GM21529 (cell line): ENCODE measurements around the gene BMP6.

Source experiments
- ATAC-seq: cut with Tn5 transposase; IDR thresholded peaks from one replicate; pipeline ENCODE4 v1.9.1; 2021; ENCODE audit not compliant: unreplicated experiment

Gene BMP6

DNA sequence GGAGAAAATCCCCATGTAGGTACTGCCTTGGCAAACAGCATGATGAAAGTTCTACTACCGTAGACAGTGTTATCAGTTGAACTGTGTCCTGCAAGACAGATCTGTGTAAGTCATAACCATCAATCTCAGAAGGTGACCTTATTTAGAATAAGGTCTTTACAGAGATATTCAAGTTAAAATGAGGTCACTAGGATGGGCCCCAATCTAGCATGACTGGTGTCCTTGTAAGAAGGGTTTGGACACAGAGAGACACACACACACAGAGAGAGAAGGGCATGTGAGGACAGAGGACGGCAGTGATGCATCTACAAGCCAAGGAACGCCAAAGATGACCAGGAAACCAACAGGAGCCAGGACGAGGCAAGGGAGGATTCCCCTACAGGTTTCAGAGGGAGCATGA is 175.9 kb downstream of the BMP6 start:
- no peak for ATAC-seq

DNA sequence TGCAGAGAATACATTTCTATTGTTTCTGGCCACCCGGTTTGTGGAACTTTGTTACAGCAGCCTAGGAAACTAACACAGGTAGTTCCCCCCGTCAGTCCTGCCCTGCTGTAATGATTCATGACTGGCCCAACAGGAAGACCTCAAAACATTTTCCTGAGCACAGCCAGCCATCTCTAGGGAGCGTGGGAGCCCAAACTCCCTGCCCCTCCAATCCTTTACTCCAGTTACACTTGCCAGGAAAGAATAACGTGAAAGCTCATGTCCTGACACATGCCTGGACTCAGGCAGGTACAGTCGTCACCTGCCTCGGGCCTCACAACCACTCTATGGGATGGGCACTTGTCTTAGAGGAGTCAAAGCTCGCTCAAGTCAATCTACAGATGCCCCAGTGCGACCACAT is 176.3 kb downstream of the BMP6 start:
- no peak for ATAC-seq

DNA sequence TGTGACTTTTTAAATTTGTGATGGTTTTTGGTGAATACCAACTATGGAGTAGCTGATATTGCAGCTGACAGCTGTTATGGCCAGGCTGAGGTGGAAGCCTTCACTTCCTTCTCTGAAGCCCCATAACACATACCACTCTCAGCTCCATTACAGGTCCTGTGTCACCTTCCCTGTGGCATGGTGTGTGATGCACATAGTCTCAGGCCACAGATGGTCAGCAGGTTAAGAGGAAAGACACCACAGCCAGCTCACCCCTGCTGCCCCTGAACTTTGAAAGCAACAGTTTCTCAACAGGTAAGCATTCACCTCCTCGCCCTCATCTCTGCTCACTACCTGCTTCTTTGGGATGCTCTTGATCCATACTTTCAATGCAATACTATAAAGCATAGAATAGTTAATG is 177.0 kb downstream of the BMP6 start:
- ATAC-seq: no peak

DNA sequence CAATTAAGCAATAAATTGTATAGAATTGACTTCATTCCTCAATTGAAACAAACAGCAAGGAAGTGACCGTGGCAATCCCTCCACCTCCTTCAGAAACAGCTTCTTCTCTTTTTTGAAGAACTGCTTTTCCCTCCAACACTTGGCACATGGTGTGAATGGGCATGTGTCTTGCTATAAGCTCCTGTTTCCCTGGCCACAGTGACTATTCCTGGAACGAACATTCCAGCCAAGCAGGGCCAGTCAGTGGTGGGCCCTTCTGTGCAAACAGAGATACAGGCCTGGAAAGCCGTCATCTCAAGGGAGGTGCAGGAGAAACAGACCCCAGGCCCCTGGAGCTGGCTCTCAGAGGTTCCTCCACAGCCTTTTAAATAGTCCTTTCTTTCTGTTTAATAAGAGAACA is 177.8 kb downstream of the BMP6 start:
- no peak for ATAC-seq

DNA sequence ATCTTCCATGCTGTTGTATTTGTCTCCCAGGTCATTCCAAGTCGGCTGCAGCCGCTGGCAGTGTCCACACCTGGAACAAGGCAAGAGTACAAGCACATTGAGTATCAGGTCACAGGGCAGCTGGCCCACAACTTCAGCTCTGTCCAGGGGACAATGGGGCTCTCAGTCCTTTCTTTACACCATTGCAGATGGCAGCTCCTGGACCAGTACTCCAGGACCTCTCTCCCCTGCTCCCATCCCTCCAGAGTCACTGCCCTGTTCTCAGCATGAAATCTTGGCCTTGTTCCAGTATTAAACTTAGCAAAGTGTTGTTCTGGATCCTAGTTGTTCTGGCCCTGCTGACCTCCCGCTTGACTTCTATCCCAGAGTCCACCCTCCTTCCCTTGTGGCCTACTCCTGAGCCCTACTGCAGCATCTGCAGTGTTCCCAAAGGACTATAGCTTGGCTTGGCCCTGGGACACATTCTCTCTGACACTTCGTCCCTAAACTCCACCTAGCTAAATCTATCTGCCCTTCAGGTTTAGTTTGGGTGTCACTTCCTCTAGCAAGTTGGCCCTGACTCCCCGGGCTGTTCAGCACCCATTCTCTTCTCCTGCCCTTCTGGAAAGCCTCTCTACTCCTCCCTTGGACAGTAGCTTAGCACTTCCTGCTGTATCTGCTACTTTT is 178.9 kb downstream of the BMP6 start:
- no peak for ATAC-seq

DNA sequence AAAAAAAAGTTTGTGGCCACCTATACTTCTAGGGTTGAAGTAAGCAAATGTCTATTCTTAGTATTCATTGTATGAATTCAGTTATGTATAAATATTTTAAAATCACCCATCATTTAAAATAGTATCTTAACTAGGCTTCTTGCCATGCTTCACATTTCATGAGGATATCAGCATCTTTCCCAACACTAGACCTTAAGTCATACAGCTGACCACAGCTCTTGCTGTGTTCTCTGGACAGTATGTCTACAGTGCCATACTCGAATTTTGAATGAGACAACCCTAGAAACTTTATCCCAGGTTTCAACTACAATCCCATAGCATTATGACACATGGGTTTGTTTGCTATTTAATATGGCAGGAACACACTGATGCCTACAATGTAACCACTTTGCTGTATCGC is 179.5 kb downstream of the BMP6 start:
- no peak for ATAC-seq

DNA sequence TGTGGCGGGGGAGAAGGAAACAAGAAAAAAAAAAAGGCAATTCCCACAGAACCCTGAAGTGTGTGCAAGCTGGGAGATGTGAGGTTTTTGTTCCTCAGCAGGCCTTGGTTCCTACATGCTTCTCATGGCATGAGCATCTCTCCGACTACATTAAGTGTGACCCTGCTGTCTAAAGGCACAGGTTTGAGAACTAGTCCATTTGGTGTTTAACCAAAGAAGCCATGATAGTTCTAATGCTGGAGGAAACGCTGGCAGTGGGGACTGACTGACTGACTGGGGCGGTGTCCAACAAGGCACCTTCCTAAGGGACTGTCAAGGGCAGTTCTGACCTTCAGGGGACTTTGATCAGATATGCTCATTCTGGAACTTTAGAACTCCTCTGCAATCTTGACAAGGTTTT is 180.8 kb downstream of the BMP6 start:
- ATAC-seq: no peak

DNA sequence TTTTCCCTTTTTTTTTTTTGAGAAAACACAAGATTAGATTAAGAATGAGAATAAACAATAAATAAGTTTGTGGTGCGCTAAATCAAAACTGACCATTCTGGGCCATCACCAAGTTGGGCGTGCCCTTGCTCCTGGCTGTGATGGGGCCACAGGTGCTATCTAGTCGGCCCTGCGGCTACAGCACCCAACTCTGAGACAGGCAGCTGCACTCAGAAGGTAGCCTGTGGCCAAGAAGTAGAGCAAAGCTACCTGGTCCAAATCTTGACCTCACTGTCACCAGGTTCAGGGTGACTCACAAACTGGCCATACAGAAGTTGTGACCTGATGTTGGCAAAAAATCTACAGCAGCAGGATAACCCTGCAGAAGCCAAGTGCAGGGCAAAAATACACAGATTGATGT is 181.3 kb downstream of the BMP6 start:
- no peak for ATAC-seq

DNA sequence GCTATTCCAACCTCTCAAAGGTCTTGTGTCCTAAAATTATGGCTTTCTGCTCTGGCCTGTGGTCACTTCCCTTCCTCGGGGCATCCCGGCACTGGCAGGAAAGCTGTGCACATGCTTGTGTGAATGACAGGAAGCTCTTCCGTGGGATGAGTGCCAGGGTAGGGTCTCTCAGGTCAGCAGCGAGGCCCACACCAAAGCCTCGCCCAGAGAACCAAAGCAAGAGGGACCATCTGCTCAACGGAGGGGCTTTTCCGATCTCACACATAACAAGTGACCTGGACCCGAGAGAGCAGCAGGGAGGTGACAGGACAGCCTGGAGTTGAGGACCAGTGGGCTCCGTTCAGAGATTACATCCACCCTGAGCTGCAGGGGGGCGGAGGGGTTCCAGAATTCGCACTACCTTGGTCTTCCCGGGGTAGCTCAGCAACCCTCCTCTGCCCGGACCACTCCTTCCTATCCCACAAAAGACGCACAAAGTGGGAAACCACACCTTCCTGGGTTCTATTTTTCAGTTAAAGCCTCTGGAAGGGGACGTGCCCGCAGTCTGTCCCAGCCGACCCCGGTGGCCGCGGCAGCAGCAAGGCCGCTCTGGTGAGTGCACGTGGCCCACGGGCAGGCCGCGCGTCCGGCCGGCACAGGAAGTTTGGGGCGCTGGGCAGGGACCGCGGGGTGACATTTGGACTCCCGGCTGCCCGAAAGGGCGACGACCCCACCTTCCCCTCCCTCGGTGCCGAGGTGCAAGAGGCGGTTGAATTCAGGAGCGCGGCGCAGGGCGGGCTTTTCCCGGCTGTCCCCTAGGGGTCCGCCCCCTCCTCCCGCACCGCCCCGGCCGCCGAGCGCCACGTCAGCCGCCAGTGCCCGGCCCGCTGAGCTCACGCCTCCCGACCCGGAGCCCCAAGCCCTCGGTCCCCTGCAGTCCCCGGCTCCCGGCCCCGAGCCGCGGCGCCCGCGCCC is 183.7 kb downstream of the BMP6 start:
- peak; percentile 43 for ATAC-seq

DNA sequence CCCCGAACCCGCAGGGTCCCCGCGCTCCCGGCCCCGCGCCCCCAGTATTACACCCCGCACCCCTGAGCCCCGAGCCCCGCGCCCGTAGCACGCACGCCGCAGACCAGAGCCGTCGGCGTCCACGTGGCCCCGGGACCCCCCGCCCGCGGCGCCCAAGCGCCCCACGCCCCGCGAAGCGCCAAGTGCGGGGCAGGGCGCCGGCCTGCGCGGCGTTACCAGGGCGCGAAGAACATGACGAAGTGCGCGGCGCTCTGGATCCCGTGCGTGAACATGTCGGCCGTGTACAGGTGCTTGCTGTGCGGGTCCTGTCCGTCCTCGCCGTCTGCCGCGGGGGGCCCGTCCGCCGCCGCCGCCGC is 184.4 kb downstream of the BMP6 start:
- ATAC-seq: peak; percentile 16

DNA sequence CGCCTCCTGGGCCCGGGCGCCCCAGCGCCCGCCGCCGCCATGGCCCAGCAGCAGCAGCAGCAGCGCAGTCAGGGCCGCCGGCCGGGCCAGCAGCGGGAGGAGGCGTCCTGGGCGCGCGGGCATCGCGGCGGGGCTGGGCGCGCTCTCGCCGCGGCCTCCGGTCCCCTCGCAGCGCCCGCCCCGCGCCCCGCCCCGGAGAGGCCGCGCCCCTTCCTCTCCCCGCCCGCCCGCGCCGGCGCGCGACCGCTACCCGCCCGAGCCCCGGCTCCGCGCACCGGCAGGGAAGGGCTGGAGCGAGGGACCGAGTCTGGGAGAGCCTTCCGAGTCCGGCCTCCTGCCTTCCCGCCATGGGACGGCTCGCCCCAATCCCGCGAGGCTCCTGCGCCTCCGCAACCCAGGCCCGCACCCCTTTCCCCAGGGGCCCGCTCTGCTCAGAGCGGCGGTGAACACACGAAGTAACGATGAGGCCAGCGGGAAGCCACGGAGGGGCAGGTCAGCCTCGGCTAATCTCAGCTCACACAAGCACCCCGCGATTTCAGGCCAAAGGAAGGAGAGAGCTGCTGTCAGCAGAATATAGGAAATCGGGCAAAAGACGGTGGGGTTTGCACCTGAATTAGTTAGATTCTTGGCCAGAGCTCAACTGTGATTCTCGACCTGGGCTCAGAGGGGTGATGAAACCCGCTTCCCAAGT is 184.9 kb downstream of the BMP6 start, which contains the start of gene TXNDC5:
Gene TXNDC5 (minus strand): TSS at position 135 of the 691 bp plus-strand sequence. CDS start 12 bp downstream, at position 123.
- peak; percentile 67 for ATAC-seq

DNA sequence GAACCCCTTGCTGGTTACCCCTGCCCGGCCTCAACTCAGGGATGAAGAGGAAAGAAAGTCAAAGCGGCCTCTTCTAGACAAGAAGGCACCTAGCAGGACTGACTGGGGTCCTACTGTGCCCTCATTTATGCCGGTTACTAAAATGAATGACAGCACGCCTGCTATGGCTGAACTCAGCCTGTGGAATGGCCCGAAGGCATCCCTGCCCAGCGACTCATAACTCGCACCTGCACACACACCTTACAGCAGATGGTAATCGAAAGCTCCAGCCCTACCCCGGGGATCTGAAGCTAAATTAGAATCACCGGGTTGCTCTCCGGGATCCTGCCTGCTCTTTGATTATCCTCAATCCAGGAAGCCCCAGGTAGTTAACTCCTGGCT is 185.4 kb downstream of the BMP6 start:
- ATAC-seq: no peak

DNA sequence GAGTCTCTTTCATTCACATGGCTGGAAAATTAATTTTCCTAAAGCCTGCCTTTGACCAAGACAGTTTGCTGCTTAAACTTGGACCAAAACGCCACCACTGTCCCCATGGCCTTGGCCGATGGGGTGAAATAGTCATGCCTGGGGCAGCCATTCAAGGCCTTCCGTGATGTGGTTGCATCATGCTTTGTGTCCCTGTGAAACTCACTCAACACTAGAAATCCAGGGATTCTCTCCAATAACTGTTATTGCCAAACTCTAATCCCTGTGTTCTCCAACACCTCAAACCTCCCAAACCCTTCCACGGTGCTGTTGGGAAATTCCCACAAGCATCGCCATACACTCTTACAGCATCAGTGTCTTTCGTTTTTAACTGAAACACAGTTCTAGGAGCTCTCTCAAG is 186.1 kb downstream of the BMP6 start:
- ATAC-seq: no peak

DNA sequence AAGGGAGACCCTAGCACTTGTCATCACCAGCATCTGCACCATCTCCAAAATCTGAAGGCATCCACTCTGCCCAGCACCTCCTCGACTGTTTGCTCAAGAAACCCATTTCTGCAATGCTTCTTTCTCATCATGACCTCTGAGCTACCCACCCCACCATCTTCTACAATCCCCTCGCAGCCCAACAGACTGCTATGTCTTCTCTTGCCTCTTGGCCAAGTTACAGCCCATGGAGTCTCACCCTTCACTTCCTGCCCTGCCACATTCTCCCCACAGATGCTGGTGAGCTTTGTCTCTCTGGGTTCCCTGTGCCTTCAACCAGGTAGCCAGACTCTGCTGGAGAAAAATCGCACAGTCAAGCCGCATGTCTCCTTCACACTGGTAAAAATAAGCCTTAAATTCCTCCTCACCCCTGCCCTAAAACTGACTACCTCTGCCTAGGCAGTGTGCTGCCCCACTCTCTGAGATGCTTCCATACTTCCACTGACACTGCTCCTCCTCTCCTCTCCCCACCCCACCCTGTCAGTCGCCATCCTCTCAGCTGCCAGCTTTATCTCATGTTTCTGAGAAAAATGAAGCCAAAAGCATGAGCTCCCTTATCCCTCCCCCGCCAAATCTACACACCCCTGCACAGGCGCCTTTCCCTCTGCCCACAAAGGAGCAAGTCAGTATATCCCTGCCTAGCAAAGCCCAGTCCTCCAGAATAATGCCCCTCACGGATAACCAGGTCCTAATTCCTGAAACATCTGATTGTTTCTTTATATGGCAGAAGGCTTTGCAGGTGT is 187.0 kb downstream of the BMP6 start:
- ATAC-seq: no peak

DNA sequence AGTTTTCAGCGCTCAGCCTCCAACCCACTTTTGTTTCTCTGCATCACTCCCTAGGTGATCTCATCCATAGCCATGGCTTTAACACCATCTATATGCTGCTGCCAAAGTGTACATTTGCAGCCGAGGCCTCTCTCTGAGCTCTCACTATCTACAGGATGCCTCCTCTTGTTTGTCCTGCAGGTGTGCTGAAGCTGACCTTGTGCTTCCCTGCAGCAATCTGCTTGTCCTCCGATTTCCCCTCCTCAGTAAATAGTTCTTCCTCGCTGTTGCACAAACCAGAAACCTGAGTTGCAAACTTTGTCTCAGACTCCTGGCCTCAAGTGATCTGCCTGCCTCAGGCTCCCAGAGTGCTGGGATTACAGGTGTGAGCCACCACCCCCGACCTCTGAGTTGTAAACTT is 188.4 kb downstream of the BMP6 start:
- ATAC-seq: no peak

DNA sequence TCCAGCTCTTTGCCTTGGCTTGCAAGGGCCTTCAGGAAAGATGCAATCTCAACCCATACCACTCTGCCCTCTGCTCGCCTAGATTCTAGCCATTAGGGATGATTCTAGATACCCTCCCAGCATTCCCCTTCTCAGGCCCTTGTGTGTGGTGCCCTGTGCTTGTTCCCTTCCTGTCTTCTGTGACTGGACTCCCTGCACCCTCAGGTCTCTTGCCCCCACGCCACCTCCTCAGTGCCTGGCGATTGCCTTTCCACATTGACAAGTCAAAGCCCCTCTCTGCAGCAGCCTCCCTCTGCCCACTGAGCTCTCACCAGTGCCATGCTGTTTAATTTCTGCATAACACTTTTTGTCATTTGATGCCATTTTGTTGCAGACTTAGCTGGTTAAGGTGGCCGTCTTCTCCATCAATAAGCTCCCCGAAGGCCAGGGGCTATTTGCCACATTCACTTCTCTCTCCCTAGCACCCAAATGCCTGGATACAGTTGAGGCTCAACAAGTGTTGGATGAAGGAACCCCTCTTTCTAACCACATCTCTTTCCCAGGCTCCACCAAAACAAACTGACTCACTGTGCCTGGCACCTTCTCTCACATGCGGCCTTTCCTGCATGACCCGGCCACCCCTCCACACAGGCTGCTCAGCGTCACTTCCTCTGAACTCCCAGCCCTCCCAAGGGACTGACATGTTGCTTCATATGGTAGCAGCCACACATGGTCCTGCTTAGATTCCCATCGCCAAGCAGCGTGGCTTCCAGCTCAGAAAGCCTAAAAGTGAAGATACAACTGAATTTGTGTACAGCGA is 189.3 kb downstream of the BMP6 start:
- no peak for ATAC-seq

DNA sequence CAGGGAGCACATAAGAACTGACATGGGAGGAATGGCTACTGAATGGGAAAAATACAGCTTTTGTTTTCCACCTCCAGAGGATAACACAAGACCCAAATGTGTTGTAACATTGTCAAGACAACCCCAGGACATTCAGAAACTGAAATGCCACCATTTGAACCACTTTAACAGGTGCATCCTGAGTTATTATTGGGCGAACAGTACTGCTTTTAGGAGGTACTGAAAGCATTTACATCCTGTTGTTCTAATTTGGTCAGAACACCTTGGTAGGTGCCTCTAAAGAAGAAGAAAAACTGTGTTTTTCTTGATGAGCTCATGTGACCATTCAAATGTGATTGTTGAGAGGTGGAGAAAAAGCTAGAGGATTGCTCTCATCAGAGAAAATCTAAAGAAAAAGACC is 191.1 kb downstream of the BMP6 start:
- peak; percentile 91 for ATAC-seq

DNA sequence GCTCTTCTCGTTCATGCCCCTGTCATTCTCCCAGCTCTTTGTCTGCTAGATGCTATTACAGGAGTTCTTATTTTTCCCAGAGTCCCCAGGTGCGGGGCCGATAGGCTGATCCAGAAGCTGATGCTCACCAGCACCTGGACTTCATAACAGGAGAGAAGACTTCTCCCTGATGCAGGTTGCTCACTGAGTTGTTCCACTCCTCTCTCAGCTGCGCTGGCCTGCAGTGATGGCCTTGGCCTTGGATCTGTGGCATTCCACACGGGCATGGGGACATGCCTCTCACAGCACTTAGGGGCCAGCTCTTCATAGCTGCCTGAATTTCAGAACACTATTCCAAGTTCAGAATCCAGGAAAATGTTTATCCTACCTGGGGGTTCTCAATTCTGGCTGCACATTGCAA is 191.8 kb downstream of the BMP6 start:
- ATAC-seq: no peak

DNA sequence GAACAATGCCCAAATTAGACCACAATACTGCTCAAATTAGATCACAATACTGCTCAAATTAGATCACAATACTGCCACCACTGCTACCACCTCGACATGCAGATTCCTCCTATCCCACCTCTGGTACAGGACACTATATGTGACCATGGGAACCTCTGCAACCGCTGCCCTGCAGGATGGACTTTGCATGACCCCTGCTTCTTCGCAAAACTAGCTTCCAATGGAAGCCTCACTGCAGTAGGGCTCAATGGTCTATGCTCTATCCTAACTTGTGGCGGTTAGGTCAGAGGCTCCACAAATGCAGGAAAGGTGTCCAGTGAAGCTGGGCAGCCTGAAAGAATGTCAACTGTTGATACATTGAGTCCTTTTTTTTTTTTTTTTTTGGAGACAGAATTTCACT is 192.5 kb downstream of the BMP6 start:
- no peak for ATAC-seq

DNA sequence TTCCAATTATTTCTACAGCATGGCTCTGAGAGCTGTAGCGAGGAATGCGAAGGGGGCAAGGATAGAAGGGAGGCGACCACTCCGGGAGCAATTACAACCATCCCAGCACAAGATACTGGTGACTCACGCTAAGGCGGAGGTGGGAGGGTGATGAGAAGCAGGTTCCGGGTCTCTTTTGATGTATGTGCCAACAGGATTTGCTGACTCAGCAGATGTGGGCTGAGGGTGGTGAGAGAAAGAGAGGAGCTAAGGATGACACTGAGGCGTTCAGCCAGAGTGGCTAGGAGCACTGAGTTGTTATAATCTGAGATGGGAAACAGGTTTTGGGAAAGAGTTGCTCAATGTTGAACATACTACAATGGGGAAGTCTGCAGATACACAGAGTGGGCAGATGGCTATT is 194.0 kb downstream of the BMP6 start:
- ATAC-seq: no peak
